CD4-positive, alpha-beta T cell treated with Interferon gamma for 1 hour (primary cell): ENCODE measurements around the gene HNRNPD.
"Not testable (repeated sequence)": the region's sequence is repeated elsewhere in the genome, so short reads cannot be mapped to it uniquely, and the experiment has no call there.

Experiments
- DNase-seq: peaks from one replicate; pipeline ENCODE4 v3.0.0-alpha.2; 2020

Gene HNRNPD

GRCh38 chr4:82373816-82374625 is at the start of gene HNRNPD:
HNRNPD (minus strand) TSS chr4:82373991; CDS start chr4:82373678, 313 bp downstream.
- peak; percentile 97 for DNase-seq

- no peak for DNase-seq
Observed at GRCh38 chr4:82422616-82423015, 48.8 kb upstream of the HNRNPD start.

- no peak for DNase-seq
Observed at GRCh38 chr4:82421796-82422560, 48.2 kb upstream of the HNRNPD start.

GRCh38 chr4:82419451-82419850 is 45.7 kb upstream of the HNRNPD start:
- no peak for DNase-seq

- no peak for DNase-seq
Observed at GRCh38 chr4:82415922-82416365, 42.2 kb upstream of the HNRNPD start.

- DNase-seq: not testable (repeated sequence)
Observed at GRCh38 chr4:82415061-82415460, 41.3 kb upstream of the HNRNPD start.

GRCh38 chr4:82403725-82404124 is 29.9 kb upstream of the HNRNPD start:
- DNase-seq: no peak

GRCh38 chr4:82402196-82402775 is 28.5 kb upstream of the HNRNPD start:
- no peak for DNase-seq

GRCh38 chr4:82401600-82401999 is 27.8 kb upstream of the HNRNPD start:
- DNase-seq: no peak

- no peak for DNase-seq
Observed at GRCh38 chr4:82398263-82398662, 24.5 kb upstream of the HNRNPD start.

GRCh38 chr4:82397527-82397926 is 23.7 kb upstream of the HNRNPD start:
- no peak for DNase-seq

- DNase-seq: no peak
Observed at GRCh38 chr4:82394896-82395295, 21.1 kb upstream of the HNRNPD start.

- DNase-seq: not testable (repeated sequence)
Observed at GRCh38 chr4:82390061-82390460, 16.3 kb upstream of the HNRNPD start.

GRCh38 chr4:82388405-82388804 is 14.6 kb upstream of the HNRNPD start:
- no peak for DNase-seq

- not testable (repeated sequence) for DNase-seq
Observed at GRCh38 chr4:82386312-82386711, 12.5 kb upstream of the HNRNPD start.

GRCh38 chr4:82382751-82383150 is 9.0 kb upstream of the HNRNPD start:
- no peak for DNase-seq

- DNase-seq: no peak
Observed at GRCh38 chr4:82381661-82382296, 8.0 kb upstream of the HNRNPD start.

- DNase-seq: no peak
Observed at GRCh38 chr4:82381235-82381634, 7.4 kb upstream of the HNRNPD start.

GRCh38 chr4:82380831-82381230 is 7.0 kb upstream of the HNRNPD start:
- DNase-seq: no peak

- no peak for DNase-seq
Observed at GRCh38 chr4:82380344-82380743, 6.6 kb upstream of the HNRNPD start.

GRCh38 chr4:82376109-82376508 is 2.3 kb upstream of the HNRNPD start:
- DNase-seq: no peak

- DNase-seq: no peak
Observed at GRCh38 chr4:82373486-82373815, 340 bp downstream of the HNRNPD start.
